HG02981 (cell line): Measurements from ENCODE around the gene CCNL2.
"Not testable (repeated sequence)": the region's sequence is repeated elsewhere in the genome, so short reads cannot be mapped to it uniquely, and the experiment has no call there.

Experiments
- ATAC-seq: cut with Tn5 transposase; IDR thresholded peaks from one replicate; pipeline ENCODE4 v1.9.1; 2021; ENCODE audit warnings: mild to moderate bottlenecking, moderate library complexity; ENCODE audit not compliant: unreplicated experiment

CCNL2 gene

GRCh38 chr1:1432951-1433803 is 34.0 kb upstream of the CCNL2 start:
- no peak for ATAC-seq

GRCh38 chr1:1432274-1432950 is 33.3 kb upstream of the CCNL2 start:
- ATAC-seq = no peak

- no peak for ATAC-seq
These were observed 32.7 kb upstream of the CCNL2 start for GRCh38 chr1:1431845-1432273.

- ATAC-seq = no peak
These were observed 32.1 kb upstream of the CCNL2 start for GRCh38 chr1:1430992-1431844.

GRCh38 chr1:1430114-1430982 is 31.2 kb upstream of the CCNL2 start:
- ATAC-seq = no peak

GRCh38 chr1:1429671-1430073 is 30.5 kb upstream of the CCNL2 start:
- no peak for ATAC-seq

GRCh38 chr1:1428967-1429366 is 29.8 kb upstream of the CCNL2 start:
- not testable (repeated sequence) for ATAC-seq

GRCh38 chr1:1428174-1428573 is 29.0 kb upstream of the CCNL2 start:
- ATAC-seq = no peak

- ATAC-seq = no peak
These were observed 28.6 kb upstream of the CCNL2 start for GRCh38 chr1:1427820-1428148.

GRCh38 chr1:1427106-1427819 is 28.1 kb upstream of the CCNL2 start:
- ATAC-seq = no peak

- ATAC-seq = no peak
These were observed 27.5 kb upstream of the CCNL2 start for GRCh38 chr1:1426496-1427105.

GRCh38 chr1:1425753-1426495 is 26.8 kb upstream of the CCNL2 start:
- ATAC-seq = no peak

GRCh38 chr1:1425426-1425752 is 26.3 kb upstream of the CCNL2 start:
- ATAC-seq = no peak

- no peak for ATAC-seq
These were observed 25.6 kb upstream of the CCNL2 start for GRCh38 chr1:1424707-1425106.

GRCh38 chr1:1423245-1423597 is 24.1 kb upstream of the CCNL2 start:
- ATAC-seq = no peak

- ATAC-seq = no peak
These were observed 23.5 kb upstream of the CCNL2 start for GRCh38 chr1:1422465-1423244.

GRCh38 chr1:1421907-1422464 is 22.9 kb upstream of the CCNL2 start:
- no peak for ATAC-seq
